ENCODE measurements around the gene TDRD7.

Gene TDRD7

GRCh38 chr9:97510797-97511654 lies 99.1 kb downstream of the TDRD7 start:
- no peak for FAIRE-seq

- FAIRE-seq: no peak
Observed at GRCh38 chr9:97511655-97512427, 99.9 kb downstream of the TDRD7 start.

- no peak for FAIRE-seq
Observed at GRCh38 chr9:97512966-97513560, 101.2 kb downstream of the TDRD7 start.

GRCh38 chr9:97514531-97514930 lies 102.6 kb downstream of the TDRD7 start:
- no peak for FAIRE-seq

GRCh38 chr9:97515662-97516061 lies 103.8 kb downstream of the TDRD7 start:
- no peak for FAIRE-seq

- no peak for FAIRE-seq
Observed at GRCh38 chr9:97516111-97516510, 104.2 kb downstream of the TDRD7 start.

GRCh38 chr9:97517331-97518089 lies 105.6 kb downstream of the TDRD7 start:
- FAIRE-seq: no peak

- no peak for FAIRE-seq
Observed at GRCh38 chr9:97518166-97518908, 106.4 kb downstream of the TDRD7 start.

GRCh38 chr9:97518909-97519307 lies 107.0 kb downstream of the TDRD7 start:
- FAIRE-seq: no peak

- no peak for FAIRE-seq
Observed at GRCh38 chr9:97519441-97519970, 107.6 kb downstream of the TDRD7 start.

GRCh38 chr9:97521576-97522333 lies 109.9 kb downstream of the TDRD7 start:
- no peak for FAIRE-seq

- no peak for FAIRE-seq
Observed at GRCh38 chr9:97524424-97524823, 112.5 kb downstream of the TDRD7 start.

GRCh38 chr9:97525451-97525850 lies 113.6 kb downstream of the TDRD7 start:
- FAIRE-seq: no peak

GRCh38 chr9:97526895-97527575 lies 115.1 kb downstream of the TDRD7 start:
- no peak for FAIRE-seq

GRCh38 chr9:97527626-97528528 lies 116.0 kb downstream of the TDRD7 start:
- no peak for FAIRE-seq

GRCh38 chr9:97528529-97529230 lies 116.8 kb downstream of the TDRD7 start:
- no peak for FAIRE-seq

- no peak for FAIRE-seq
Observed at GRCh38 chr9:97529363-97530076, 117.6 kb downstream of the TDRD7 start.

GRCh38 chr9:97531888-97532376 lies 120.0 kb downstream of the TDRD7 start:
- FAIRE-seq: no peak
